SHP77 (cell line): ENCODE data around the gene CHST5.
"Not testable (repeated sequence)": the region's sequence is repeated elsewhere in the genome, so short reads cannot be mapped to it uniquely, and the experiment has no call there.

Source experiments
- DNase-seq, 2 experiments: peaks; one replicate each; lab custom pipeline; 2025; lab: John Stamatoyannopoulos, UW

CHST5 gene

GRCh38 chr16:75506107-75506506 is 29.8 kb downstream of the CHST5 start:
- no peak for DNase-seq

- no peak for DNase-seq
Measured at GRCh38 chr16:75503801-75504200, 32.1 kb downstream of the CHST5 start.

GRCh38 chr16:75502916-75503605 is 32.8 kb downstream of the CHST5 start:
- DNase-seq, result no peak

- DNase-seq, result not testable (repeated sequence)
Measured at GRCh38 chr16:75501820-75502219, 34.1 kb downstream of the CHST5 start.

GRCh38 chr16:75501359-75501758 is 34.5 kb downstream of the CHST5 start:
- DNase-seq, result no peak

- peak; percentile 4 to 51 for DNase-seq
Measured at GRCh38 chr16:75498605-75499322, 37.1 kb downstream of the CHST5 start.

- DNase-seq, result no peak
Measured at GRCh38 chr16:75497558-75497957, 38.4 kb downstream of the CHST5 start.

- DNase-seq, result no peak
Measured at GRCh38 chr16:75495076-75495674, 40.7 kb downstream of the CHST5 start, which contains the start of gene CHST6. Gene CHST6, minus strand, starts transcription at chr16:75495441. Its CDS starts 15,613 bp downstream, at chr16:75479828.

- no peak for DNase-seq
Measured at GRCh38 chr16:75494661-75495075, 41.2 kb downstream of the CHST5 start.

GRCh38 chr16:75494184-75494583 is 41.7 kb downstream of the CHST5 start:
- DNase-seq, result no peak

- DNase-seq, result peak in 1 of 2 experiments; percentile 28
Measured at GRCh38 chr16:75491876-75492275, 44.0 kb downstream of the CHST5 start.

GRCh38 chr16:75488322-75488721 is 47.6 kb downstream of the CHST5 start:
- DNase-seq, result no peak

GRCh38 chr16:75486676-75487313 is 49.1 kb downstream of the CHST5 start:
- DNase-seq, result no peak

- DNase-seq, result no peak
Measured at GRCh38 chr16:75486014-75486675, 49.8 kb downstream of the CHST5 start.

- no peak for DNase-seq
Measured at GRCh38 chr16:75485230-75486013, 50.5 kb downstream of the CHST5 start.

- no peak for DNase-seq
Measured at GRCh38 chr16:75483222-75483621, 52.7 kb downstream of the CHST5 start.

GRCh38 chr16:75482434-75483205 is 53.3 kb downstream of the CHST5 start:
- DNase-seq, result no peak

GRCh38 chr16:75481475-75481874 is 54.4 kb downstream of the CHST5 start:
- no peak for DNase-seq

- no peak for DNase-seq
Measured at GRCh38 chr16:75479421-75479990, 56.4 kb downstream of the CHST5 start.
